HG02852 (cell line): ENCODE data around the gene GDF15.

Experiments
- ATAC-seq: cut with Tn5 transposase; IDR thresholded peaks from one replicate; pipeline ENCODE4 v1.9.1; 2021; ENCODE audit warnings: mild to moderate bottlenecking, moderate library complexity; ENCODE audit not compliant: unreplicated experiment

Gene GDF15

GRCh38 chr19:18417250-18418028 lies 31.5 kb downstream of the GDF15 start:
- no peak for ATAC-seq

DNA sequence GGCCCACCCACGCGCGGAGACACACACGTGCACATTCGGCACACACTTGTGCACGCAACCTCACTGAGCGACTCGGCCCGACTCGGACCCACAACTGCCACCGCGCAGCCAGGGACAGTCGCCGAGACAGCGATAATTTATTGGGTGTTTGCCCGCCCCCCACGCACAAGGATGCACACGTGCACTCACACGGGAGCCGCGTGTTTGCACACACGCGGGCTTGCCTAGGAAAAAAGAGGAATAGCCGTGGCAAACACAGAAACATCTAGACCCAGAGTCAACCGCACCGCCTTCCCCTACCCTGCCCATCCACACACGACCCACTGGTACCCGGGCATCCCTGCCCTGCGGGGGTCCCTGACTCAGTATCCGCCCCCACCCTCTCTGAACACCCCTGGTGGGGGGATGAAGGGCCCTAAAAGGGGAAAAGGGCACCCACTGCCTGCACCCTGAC lies 32.1 kb downstream of the GDF15 start:
- no peak for ATAC-seq

DNA sequence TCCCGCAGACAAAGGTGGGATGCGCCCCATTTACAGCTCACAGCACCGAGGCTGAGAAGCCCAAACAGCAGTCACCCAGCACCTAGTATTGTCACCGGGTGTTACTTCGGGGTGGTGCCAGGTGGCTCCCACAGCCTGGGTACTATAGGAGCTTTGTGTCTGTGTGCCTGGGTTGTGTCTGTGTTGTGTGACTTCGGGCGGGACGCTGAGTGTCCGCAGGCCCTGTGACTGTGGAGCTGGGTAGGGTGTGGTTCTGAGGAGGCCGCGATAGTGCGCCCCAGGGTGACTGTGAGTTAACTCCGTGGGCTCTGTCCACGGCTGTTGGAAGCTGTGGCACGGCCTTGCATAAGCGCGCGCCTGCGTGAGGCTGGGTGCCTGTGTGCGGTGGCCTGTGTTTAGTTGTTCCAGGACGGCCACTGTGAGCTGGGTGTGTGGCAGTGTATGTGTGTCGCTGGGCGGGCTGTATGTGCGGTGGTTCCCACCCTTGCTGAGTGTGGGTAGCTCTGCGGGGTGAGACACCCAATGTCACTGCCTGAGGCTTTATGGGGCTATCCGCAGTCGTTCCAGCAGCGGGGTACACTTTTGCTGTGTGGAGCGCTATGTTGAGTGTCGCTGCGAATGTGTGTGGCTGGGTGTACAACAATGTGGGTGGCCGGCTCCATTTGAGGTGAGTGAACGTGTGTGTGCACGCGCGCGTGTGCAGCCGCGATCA lies 32.7 kb downstream of the GDF15 start:
- ATAC-seq: no peak

DNA sequence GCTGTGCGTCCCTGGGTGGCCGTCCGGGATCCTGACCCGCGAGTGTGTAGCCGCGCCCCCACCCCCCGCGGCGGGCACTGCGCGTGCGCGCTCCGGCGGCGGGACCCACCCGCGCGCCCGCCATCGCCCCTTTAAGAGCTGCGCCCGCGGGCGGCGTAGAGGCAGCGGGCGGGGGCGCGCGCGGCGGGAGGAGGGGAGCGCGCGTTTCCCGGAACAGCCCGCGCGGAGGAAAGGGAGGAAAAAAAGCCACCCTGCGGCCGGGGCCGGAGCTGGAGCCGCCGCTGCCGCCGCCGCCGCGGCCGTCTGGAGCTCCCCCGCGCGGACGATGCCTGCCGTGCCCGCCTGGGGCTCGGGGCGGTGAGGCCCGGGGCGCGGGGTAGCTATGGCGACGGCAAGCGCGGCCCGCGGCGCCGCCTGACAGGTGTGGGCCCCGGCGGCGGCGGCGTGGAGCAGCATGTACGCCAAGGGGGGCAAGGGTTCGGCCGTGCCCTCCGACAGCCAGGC lies 33.3 kb downstream of the GDF15 start, which contains the start of gene SSBP4:
TSS of gene SSBP4 (plus strand) at position 204 of the 504 bp plus-strand sequence. CDS start at position 455, 251 bp downstream.
- peak; percentile 45 for ATAC-seq

- ATAC-seq: no peak
Observed at GRCh38 chr19:18419699-18420460, 33.9 kb downstream of the GDF15 start.

DNA sequence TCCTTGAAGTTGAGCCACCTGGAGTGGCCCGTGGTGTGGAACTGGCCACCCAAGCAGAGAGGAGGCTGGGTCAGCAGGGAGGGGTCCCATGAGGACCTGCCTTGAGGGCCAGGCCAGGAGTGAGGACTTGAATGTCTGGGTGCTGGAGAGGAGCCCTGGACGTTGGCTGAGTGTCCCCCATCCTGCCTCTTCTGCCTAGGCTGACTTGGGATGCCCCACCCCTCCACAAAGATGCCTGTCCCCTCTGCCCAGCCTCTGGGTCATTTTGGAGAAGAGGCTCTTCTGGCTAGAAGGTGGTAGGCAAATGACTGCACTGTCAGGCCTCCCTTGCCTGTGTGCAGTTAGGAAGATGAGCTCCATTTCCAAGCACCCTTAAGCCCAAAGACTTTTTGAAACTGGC lies 35.0 kb downstream of the GDF15 start:
- ATAC-seq: no peak

DNA sequence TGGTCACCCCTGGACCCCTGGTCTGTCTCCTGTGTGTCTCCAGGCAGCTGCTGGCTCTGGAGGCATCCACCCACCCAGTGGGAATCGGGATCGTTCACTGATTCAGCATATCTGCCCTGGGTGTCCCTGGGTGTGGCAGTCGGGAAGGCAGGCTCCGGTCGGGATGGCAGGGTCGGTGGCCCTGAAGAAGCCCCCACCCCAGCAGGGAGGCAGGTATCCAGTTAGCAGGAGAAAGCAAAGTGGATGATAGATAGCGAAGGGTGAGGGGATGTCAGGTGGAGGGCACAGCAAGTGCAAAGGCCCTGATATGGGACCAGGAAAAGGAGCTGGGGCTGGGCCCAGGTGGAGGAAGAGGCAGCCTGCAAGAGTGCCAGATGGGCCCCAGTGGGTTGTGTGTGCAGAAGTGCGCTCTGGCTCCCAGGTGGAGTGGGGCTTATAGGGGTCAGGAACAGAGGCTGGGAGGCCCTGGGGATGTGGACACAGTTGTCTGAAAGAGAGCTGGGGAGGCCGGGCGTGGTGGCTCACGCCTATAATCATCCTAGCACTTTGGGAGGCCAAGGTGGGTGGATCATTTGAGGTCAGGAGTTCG lies 35.5 kb downstream of the GDF15 start:
- ATAC-seq: no peak

DNA sequence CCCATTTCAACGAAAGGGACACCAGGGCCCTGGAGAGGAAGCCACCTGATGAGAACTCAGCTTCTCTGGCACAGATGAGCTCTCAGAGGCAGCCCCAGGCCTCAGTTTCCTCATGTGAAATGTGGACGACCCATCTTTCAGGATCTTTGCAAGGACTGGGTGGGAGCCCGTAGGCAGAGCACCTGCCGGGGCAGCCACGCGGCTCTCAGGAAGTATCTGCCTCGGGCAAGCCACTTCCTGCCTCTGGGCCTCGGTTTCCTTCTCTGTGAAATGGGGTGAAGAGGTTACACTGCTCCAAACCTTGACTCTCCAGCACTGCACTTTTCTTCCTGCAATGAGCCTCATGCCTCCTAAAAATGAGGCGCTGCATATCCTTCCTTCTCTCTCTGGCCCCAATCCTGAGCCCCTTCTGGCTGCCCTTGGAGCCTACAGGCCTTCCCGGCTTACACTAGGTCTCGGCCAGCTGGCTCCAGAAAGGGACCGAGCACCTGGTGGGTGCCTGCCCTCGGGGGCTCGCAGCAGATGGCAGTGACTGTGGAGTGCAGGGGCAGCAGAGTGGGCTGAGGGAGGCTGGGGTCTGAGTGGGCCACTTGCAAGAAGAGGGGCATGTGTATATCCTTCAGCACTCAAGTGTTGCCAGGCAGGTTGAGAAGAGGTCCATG lies 36.7 kb downstream of the GDF15 start:
- ATAC-seq: no peak

DNA sequence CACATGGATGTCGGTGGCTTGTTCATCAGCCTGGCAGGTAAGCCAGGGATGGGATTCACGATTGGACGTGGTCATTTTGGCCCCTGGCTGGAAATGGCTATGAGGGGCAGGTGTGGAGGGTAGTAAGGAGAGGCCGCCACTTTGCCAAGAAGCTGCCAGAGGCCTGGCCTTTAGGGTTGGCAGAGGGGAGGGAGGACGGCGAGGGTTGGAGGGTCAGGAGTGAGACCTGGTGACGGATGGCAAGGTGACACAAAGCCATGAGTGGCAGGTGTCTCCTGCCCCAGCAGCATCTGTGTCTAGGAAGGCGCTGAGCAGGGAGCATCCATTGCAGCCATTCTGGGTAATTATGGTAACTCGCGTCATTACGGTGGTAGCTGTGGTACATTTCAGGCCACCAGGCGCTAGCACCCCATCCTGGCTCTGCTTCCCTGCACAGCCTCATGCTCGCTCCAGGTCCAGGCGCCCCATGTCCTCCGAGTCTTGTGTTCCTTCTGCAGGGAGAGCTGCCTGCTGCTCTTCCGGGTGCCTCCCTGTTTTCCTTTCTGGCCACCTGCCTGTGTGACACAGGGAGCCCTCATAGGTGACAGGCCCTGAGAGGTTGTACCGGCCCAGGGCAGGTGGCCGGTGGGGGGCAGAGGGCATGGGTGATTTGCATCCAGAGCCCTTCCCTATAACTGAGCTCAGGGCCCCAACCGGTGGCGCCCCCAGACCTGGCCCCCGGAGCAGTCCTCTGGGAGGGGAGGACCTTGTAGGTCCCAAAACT lies 37.5 kb downstream of the GDF15 start:
- ATAC-seq: no peak

DNA sequence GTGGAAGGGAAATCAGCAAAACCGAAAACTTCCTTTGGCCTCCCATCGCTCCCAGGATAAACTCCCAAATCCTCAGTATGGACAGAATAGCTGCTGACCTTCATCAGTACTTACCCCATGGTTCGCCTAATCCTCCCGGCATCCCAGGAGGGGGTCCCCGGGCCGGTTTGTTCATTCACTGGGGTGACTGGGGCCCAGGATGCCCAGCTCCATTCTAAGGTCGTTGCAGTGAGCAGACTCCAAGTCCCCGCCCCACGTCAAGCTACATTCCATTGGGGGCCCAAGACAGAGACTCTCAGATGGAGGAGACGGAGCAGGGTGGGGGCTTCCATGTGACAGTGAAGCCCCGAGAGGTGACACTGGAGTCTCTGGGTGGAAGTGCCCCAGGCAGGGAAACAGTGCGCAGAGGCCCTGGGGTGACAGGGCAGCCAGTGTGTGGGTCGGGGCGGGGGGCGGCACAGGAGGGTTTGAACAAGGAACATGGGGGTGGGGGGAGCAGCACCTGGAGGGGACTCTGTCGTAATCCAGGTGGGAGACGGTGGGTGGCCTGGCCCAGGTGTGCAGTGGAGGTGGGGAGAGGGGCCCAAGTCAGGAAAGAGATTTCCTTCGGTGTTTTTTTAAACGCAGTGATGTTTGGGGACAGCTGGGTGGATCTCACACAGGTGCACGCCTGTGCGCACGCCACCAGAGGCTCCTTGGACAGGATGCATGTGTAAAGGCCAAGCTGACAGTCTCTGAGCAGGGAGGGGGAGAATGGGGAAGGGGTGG lies 38.3 kb downstream of the GDF15 start:
- no peak for ATAC-seq

GRCh38 chr19:18424890-18425514 lies 39.0 kb downstream of the GDF15 start:
- no peak for ATAC-seq

DNA sequence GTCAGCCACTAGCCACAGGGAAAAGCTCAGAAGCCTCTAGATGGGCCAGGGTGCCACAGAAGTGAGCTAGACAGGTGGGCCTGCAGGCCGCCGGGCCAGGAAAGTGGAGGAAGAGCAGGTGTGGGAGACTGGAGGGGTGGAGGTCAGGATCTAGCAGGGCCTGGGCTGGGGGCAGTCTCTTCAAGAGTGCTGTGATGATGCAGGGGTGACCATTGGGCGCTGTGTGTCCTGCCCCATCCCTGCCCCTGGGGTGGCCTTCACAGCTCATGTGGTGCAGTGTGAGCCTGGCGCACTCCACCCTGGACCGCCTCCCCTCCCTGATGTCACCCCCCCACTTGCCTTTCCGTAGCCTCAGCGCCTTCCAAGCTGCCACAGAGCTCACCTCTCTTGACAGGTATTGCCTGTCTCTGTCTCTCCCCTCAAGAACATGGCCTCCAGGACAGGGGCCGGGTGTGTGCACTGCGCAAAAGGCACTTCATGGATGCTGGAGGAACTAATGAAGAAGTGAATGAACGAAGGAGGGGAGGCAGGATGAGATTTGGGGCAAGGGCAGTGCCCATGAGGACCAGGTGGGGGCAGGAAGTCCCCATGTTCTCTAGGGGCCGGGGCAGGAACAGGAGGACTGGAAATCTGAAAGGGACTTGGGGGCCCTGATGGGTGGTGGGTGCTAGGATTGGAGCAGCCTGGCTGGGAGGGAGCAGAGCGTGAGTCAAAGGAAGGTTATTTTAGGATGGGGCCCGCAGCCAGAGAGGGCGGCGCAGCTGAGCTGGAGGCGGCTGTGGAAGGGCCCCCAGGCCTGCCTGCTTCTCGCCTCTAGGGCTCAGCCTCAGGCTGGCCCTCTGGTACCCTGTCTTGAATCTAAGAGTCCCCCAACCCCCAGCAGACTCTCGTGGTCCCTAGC lies 39.8 kb downstream of the GDF15 start:
- no peak for ATAC-seq

- no peak for ATAC-seq
Observed at GRCh38 chr19:18426416-18426767, 40.4 kb downstream of the GDF15 start.

GRCh38 chr19:18427080-18427742 lies 41.3 kb downstream of the GDF15 start:
- ATAC-seq: no peak

GRCh38 chr19:18427743-18428113 lies 41.8 kb downstream of the GDF15 start:
- no peak for ATAC-seq

DNA sequence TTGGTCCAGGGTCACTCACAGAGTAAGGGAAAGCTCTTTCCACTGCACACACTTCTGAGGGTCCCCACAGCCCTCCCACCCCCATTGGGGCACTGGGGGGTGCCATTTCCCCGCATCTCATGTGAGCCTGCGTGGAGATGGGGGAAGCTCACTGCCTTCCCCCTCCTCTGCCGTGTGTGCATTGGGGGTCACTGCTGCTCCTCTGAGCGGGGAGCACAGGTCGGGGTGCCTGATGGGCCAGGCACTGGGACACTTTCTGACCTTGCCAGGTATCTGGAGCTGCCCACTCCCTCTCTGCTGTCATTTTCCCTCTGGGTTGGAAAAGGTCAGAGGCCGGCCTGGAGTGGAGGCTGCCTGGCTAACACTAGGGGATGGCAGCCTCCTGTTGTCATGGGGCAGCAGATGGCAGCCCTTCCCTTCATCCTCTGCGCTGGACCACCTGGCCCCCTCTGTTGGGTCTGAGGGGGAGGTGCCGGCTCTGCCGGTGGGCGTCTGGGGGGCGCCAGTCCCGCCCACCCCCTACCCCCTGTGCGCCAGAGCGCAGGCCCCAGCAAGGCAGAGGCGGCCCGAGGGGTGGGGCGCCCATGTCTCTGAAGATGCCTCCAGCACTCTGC lies 42.3 kb downstream of the GDF15 start:
- ATAC-seq: no peak
